HG02763 (cell line): ENCODE measurements around the gene SPTA1.
"Not testable (repeated sequence)": the region's sequence is repeated elsewhere in the genome, so short reads cannot be mapped to it uniquely, and the experiment has no call there.

ENCODE experiments used
- ATAC-seq: cut with Tn5 transposase; IDR thresholded peaks from one replicate; pipeline ENCODE4 v1.9.1; 2021; ENCODE audit warnings: mild to moderate bottlenecking, moderate library complexity; ENCODE audit not compliant: unreplicated experiment

Gene SPTA1

DNA sequence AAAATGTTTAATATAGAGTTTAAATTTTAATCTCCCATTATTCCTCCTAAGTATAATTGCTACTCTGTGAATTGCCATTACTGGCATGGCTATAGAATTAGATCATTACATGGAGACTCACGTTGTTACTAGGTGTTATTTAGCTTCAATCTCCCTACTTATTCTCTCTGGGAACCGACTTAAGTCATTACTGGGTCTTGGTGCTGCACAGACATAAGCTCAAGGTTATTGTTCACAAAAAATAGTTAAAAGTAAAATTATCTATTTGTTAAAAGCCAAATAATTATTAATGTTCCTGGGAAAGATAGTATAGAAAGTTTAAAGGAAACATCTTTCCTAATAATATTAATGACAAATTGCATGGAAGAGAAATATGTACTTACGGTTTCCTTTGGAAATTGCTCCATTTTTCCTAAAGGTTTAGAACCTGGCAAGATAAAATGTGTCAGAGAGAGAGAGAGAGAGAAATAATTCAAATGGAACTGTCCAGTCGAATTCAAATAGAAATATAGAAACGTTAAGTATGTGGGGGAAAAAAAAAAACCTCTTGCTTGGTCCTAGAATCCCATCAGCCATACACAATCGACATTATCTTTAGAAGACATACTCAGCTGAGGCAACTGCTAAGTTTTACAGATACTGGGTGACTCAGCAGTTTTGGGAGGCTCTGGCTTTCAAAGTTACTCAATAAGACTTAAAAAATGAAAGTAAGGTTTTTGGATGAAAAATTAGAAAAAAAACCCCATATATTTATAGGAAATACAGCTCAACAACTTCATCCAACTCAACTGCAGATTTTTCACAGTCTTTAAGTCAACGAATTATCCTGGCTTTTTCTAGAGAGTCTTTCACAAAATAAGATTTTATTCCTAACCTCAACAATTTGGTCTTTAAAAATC, at the start of gene SPTA1:
Gene SPTA1 (minus strand): TSS at position 605 of the 899 bp plus-strand sequence. CDS start 198 bp downstream, at position 407.
- ATAC-seq, result no peak

GRCh38 chr1:158735848-158736247, 49.3 kb upstream of the SPTA1 start:
- no peak for ATAC-seq

DNA sequence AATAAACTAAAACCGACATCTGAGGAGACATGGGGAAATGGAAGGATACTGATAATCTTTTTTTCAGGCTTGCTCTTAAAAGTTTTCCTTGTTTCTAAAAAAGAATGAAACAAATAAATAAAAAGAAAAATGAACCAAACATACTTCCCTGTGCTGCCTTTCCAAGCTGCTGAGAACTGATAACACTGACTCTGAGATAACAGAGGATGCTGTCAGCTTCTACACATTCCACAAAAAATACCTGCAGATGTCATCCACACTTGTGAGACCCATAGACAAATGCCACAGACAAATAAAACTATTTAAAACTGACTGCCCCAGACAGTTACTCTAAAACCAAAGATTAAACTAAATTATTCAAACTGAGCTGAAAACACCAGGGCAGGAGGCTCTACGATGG, 46.0 kb upstream of the SPTA1 start:
- ATAC-seq, result no peak

DNA sequence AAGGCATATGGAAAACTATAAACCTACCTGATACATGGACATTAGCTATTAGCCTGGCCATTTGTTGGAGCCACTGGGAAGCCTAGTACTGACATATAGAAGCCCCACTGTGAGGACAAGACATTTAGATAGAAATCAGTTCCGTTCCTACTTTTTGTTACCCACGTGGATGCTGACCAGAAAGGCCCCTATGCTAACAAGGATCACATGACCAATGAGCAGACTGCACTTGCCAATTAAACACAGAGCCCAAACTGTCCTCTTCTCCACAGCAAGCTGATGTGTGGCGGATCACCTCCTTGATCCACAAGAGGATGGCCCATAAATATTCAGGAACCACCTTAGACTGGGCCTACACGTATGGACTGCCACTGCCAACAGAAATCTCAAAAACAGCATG, 45.2 kb upstream of the SPTA1 start:
- ATAC-seq, result no peak

GRCh38 chr1:158730453-158730852, 43.9 kb upstream of the SPTA1 start:
- no peak for ATAC-seq

- ATAC-seq, result no peak
Measured at GRCh38 chr1:158728510-158729225, 42.2 kb upstream of the SPTA1 start.

GRCh38 chr1:158724442-158724841, 37.9 kb upstream of the SPTA1 start:
- ATAC-seq, result no peak

GRCh38 chr1:158720620-158721019, 34.1 kb upstream of the SPTA1 start, which contains the start of gene OR6K3:
TSS of gene OR6K3 (minus strand) at chr1:158720720. CDS start at chr1:158718115, 2,605 bp downstream.
- ATAC-seq, result no peak

GRCh38 chr1:158719664-158720063, 33.1 kb upstream of the SPTA1 start:
- ATAC-seq, result no peak

GRCh38 chr1:158717344-158717743, 30.8 kb upstream of the SPTA1 start:
- no peak for ATAC-seq

GRCh38 chr1:158716335-158716734, 29.8 kb upstream of the SPTA1 start:
- ATAC-seq, result no peak

DNA sequence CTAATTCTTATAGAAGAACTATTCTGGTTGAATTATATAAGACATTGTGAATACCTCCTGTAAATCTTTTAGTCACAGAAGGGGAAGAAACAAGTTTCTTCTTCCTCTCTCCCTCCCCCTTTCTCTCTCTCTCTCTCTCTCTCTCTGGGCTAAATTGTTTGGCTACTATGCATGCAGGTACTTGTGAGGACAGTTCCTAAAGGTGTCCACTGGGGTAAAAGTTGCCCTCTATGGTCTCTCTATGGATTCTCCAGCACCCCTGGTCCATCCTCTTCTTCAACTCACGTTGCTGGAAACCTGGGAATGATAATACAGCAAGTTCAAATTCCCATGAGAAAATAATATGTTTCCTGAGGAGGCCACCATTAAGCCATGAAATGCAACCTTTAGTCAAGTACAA, 28.2 kb upstream of the SPTA1 start:
- ATAC-seq, result no peak

- ATAC-seq, result no peak
Measured at GRCh38 chr1:158711098-158711497, 24.6 kb upstream of the SPTA1 start.

- no peak for ATAC-seq
Measured at GRCh38 chr1:158706096-158706495, 19.6 kb upstream of the SPTA1 start.

DNA sequence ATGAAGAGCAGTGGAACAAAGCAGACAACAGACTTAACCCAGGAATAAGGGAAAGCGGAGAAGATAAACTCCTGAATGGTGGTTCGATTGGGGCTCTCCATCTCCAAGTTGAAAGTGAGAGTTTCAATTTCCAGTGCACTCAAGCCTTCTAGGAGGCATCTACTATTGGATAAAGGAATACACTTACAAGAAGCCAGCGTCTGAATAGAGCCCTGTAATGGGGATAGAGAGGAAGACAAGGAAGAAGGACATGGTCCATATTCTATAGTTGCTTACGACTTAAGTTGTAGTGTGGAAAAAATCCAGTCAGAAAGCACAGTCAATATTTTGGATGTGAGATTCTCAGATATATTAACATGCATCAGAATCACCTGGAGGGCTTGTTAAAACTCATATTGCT, 14.0 kb upstream of the SPTA1 start, which contains the start of gene OR6K2:
Gene OR6K2 (minus strand): TSS at position 101 of the 400 bp plus-strand sequence. CDS start 0 bp downstream, at position 101.
- ATAC-seq, result no peak

GRCh38 chr1:158694596-158694995, 8.1 kb upstream of the SPTA1 start:
- no peak for ATAC-seq

DNA sequence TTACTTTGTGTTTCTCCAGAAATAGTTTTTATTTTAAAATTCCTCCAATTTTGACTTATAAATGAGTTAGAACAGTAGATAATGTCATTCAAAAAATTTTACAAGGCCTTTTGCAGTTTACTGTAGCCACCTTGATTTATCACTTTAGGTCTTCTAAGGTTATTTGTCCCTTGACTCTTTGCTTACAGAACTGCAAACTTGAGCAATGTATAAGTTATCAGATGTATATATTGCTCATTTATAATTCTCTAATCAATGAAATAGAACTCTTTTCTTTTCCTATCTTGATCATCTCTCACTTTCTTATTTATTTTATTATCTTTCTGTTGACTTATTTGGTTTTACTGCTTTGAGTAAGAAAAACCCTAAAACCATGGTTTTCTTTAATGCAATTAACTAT, 5.8 kb upstream of the SPTA1 start:
- no peak for ATAC-seq

DNA sequence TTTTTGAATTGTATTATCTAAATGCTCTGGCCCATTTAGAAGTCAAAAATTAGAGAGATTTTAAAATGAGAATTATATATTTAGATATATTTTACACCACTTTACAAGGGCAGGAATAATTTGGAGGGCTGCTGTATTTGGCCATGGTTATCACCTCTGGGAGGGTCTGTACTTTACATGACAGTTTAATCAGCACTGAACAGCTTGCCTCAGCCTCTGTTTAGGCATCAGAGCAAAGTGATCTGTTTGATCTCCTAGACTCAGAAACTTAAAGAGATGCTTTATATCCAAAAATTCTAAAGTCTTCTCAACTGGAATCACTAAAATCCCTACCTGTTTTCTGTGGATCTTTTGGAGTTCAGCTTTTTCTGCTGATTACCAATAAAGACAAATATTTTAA, 5.4 kb upstream of the SPTA1 start:
- no peak for ATAC-seq

DNA sequence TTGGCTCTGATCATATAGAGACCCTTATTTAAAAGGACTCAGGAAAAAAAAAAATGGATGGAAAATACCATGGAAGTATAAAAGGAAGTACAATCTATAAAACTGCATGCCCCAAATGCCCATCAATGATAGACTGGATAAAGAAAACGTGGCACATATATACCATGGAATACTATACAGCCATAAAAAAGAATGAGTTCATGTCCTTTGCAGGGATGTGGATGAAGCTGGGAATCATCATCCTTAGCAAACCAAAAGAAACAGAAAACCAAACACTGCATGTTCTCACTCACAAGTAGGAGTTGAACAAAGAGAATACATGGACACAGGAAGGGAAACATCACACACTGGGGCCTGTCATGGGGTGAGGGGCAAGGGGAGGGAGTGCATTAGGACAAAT, 4.6 kb upstream of the SPTA1 start:
- not testable (repeated sequence) for ATAC-seq

GRCh38 chr1:158689875-158690274, 3.4 kb upstream of the SPTA1 start:
- no peak for ATAC-seq

DNA sequence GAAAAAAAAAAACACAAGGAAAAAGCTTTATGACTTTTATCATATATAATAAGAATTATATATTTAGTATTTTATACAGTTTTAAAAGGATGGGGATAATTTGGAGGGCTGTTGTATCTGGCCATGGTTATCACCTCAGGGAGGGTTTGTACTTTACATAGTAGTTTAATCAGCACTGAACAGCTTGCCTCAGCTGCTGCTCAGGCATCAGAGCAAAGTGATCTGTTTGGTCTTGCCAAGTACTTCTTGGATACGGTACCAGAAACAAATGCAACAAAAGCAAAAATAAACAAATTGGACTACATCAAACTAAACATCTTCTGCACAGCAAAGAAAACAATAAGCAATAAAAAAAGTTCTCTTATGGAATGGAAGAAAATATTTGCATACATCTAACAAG, 2.6 kb upstream of the SPTA1 start:
- no peak for ATAC-seq

GRCh38 chr1:158688343-158688742, 1.8 kb upstream of the SPTA1 start:
- not testable (repeated sequence) for ATAC-seq
